GM18511 (cell line): Measurements from ENCODE around the gene RNASE2.
"Not testable (repeated sequence)": the region's sequence is repeated elsewhere in the genome, so short reads cannot be mapped to it uniquely, and the experiment has no call there.

ENCODE experiments used
- ATAC-seq: cut with Tn5 transposase; IDR thresholded peaks from one replicate; pipeline ENCODE4 v1.9.1; 2021; ENCODE audit warnings: mild to moderate bottlenecking, moderate library complexity; ENCODE audit not compliant: unreplicated experiment

RNASE2 gene

DNA sequence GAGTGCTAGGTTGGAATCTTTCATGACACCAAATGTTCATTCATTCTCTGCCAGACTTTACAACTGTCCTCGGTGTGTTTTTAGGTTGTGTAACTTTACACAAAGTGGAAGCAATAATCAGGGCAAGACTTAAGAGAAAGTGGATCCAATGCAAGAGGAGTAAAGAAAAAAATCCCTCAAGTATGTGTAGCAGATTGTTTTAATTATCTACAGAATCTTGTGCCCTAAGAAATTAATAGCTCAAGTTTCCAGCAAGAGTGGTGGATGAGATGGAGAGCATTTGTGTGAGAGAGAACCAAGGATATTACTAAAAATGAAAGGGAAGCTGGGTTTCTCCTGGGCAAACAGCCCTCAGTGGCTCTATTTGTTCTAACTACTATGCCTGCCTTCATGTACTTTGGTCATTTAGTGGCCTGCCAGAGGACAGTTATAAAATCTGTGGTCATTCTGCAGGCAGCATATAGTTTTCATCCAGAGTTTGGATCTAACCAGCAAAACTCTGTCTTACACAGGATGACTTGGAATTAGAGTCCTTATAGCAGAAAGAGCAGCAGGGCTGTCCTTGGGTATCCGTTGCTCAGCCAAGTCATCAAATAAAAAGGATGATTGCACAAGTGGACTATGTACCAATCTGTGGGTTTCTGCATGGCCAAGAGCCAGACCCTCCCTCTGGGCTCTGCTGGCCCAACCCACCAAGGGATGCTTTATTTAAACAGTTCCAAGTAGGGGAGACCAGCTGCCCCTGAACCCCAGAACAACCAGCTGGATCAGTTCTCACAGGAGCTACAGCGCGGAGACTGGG, at the start of gene RNASE2:
RNASE2 (plus strand) TSS at position 752 of the 802 bp plus-strand sequence. CDS start 285 bp downstream, outside the sequence.
- not testable (repeated sequence) for ATAC-seq

DNA sequence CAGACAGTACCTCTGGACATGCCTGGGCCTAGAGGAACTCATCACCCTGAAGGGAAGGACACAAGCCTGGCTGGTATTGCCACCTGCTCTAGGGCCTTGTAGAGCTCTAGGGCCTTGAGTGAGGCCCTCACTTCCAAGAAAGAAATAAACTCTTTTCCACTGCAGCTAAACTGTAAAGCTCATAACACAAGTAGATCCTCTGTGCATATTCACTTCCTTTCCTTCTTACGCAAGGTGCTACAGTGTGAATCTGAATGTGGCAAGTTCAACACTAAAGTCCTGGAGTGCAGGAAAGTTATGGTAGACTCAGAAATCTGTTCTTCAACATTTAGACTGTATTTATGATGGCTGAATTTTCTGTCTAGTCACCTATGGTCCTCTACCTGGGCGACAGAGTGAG, 49.6 kb upstream of the RNASE2 start:
- no peak for ATAC-seq

DNA sequence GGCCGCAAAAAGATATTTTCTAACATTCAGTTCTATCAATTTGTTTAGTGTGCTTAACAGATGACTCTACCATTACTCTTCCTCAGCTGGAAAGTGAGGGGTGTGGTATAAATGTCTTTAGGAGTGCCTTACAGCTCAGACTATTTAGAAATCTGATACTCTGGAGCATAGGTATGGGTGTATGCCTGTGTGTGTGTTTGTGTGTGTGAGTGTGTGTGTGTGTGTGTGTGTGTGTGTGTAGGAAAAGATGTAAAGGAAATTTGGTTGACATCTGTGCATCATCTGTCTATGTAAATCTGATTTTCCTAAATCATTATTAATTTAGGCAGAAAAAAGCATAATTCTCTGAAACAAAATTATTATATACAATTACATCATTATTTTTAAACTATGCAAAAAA, 48.1 kb upstream of the RNASE2 start:
- no peak for ATAC-seq

DNA sequence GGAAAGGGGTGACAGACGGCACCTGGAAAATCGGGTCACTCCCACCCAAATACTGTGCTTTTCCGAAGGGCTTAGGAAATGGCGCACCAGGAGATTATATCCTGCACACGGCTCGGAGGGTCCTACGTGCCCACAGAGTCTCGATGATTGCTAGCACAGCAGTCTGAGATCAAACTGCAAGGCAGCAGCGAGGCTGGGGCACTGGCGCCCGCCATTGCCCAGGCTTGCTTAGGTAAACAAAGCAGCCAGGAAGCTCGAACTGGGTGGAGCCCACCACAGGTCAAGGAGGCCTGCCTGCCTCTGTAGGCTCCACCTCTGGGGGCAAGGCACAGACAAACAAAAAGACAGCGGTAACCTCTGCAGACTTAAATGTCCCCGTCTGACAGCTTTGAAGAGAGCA, 44.5 kb upstream of the RNASE2 start:
- not testable (repeated sequence) for ATAC-seq

DNA sequence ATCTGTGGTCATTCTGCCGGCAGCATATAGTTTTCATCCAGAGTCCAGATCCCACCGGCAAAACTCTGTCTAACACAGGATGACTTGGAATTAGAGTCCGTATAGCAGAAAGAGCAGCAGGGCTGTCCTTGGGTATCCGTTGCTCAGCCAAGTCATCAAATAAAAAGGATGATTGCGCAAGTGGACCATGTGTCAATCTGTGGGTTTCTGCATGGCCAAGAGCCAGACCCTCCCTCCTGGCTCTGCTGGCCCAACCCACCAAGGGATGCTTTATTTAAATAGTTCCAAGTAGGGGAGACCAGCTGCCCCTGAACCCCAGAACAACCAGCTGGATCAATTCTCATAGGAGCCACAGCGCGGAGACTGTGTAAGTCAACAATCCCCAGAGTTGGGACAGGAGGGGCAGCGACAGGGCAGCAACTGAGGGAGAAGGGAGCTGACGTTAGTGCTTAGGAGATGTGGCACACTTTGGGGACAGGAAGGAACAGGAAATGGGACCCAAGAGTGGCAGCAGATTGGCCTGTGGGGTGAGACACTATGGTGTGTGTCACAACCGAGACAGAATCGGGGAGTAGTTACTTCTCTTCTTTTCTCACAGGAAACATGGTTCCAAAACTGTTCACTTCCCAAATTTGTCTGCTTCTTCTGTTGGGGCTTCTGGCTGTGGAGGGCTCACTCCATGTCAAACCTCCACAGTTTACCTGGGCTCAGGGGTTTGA, 36.1 kb upstream of the RNASE2 start:
- ATAC-seq, result not testable (repeated sequence)

DNA sequence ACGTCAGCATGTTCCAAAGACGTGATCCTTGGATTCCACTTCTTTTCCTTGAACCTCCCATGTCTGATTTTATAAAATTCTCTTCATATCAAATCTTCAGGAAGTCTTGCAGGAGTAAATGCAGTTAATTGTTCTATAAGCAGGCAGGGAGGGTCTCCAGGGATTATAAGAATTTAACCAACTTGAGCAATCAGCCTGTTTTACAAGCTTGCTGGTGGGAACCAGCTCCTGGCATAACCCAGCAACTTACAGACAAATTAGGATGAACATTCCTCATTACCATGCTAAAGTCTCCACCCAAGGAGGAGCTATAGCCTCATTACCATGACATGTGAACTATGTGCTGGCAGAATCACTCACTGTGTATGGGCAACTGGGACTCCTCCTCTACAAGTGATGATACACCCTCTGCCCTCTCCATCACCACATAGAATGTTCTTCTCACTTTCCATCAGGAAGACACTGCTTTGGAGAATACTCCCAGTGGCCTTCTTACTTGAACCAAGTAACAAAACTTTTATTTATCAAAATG, 31.5 kb upstream of the RNASE2 start:
- not testable (repeated sequence) for ATAC-seq

DNA sequence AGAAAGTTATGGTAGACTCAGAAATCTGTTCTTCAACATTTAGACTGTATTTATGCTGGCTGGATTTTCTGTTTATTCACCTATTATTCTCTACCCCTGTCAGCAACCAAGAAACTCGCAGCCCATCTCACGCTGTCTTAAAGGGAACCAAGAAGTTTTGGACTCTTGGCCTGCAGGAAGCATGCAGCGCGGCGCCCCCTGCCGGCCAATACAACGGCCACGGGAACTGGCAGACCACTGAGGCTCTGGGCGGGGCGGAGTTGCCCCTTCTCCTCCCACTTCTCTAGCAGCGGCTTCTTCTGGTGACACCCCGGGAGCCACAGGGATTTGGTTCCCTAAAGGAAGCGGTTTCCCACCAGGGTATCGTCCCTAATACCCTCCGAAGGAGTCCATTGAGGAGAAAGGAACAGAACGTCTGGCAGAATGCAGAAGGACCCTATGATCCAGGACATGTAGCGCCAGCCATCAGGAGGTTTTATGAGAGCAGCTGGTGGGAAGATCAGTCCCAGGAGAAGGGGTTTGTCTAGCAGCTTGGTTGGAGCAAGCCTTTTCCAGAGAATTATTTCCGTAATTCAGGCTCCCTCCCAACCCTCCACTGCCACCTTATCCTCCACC, 21.0 kb upstream of the RNASE2 start:
- ATAC-seq, result no peak

DNA sequence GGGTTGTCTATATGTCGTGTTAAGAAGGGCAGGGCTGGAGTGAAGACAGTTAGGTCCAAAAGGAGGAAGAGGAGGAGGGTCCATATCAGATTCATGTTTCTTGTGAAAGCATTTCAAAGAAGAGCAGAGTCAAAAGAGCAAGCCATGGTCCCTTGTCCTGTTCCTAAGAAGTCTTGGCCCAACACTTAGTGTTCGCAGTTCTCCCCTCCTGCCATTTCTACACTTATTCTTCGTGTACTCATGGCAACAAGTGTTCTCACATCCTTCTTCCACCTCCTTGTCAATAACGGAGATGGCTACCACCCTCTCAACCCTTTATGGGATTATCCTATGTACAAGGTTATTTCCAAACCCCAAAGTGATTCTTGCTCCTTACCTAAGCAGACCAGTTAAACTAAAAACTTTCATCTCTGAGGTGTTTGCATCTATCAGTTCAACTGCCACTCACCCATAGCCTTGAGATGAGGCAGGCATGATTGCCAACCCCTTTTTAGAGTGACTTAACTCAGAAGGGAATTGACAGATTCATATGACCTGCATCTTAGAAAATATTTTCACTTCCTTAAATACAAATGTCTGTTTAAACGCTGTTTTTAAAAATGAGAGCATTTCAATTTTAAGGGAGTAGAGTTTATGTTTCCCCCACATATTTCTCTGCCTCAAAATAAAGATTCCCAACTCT, 19.8 kb upstream of the RNASE2 start:
- no peak for ATAC-seq

DNA sequence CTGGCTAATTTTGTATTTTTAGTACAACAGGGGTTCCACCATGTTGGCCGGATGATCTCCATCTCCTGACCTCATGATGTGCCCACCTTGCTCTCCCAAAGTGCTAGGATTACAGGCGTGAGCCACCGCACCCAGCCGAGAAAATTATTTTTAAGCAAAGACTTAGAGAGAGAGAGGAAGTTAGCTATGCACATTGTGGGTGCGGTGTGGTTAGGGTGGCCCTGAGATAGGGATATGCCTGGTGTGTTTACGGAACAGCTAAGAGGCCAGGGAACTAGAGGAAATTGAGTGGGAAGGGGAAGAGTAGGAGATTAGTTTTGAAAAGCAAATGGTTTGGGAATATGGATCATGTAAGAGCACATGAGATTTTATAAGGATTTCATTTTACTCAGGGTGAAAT, 10.1 kb upstream of the RNASE2 start:
- ATAC-seq, result not testable (repeated sequence)

DNA sequence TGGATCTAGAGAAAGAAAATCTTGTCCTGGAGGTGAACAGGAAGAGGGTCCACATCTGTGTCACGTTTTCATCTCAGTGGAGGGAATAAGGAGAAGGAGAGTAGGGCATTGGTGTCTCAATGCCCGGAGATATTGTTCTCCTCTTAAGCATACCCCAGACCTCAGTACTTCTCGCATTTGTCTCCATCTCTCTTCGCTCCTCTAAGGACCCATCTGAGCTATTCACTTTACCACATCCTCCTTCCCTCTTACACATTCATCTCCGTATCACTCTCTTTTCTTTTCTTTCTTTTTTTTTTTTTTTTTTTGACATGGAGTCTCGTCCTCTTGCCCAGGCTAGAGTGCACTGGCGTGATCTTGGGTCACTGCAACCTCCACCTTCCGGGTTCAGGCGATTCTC, 8.6 kb upstream of the RNASE2 start:
- ATAC-seq, result not testable (repeated sequence)

DNA sequence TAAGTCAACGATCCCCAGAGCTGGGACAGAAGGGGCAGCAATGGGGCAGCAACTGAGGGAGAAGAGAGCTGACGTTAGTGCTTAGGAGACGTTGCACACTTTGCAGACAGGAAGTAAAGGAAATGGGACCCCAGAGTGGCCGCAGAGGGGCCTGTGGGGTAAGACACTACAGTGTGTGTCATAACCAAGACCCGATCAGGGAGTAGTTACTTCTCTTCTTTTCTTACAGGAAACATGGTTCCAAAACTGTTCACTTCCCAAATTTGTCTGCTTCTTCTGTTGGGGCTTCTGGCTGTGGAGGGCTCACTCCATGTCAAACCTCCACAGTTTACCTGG, 219 bp downstream of the RNASE2 start:
- not testable (repeated sequence) for ATAC-seq

DNA sequence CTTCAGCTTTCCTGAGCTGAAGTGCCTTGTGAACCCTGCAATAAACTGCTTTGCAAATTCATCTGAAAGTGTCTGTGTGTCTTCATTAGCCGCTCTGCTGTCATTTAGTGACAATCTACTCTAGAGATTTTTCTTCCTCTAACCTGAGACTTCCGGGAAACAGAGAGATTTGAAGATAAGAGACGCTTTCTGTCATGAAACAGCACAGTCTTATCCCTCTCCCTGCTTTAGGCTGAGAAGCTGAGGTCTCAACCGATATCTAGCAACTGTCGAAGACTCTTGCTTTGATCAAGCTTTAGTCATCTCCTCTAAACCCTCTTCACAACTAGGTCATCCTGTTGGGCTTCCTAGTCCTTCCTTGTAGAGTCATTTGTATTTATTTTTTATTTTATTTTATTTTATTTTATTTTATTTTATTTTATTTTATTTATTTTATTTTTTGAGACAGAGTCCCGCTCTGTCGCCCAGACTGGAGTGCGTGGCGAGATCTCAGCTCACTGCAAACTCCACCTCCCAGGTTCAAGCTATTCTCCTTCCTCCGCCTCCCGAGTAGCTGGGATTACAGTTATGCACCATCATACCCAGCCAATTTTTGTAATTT, 1.2 kb downstream of the RNASE2 start:
- no peak for ATAC-seq

DNA sequence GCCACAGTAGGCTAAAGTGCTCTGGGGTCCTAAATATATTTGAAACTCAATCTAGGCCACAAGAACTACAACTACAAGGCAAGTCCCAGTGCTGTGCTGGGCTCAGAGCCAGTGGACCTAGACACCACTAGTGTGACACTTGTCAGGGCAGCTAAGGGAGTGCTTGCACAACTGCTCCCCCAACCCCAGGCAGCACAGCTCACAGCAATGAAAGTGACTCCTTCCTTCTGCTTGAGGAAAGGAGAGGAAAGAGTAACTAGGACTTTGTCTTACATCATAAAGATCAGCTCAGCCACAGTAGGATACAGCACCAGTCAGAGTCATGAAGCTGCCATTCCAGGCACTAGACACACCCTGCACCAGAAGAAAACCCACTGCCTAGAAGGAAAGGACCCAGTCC, 3.7 kb downstream of the RNASE2 start:
- not testable (repeated sequence) for ATAC-seq

DNA sequence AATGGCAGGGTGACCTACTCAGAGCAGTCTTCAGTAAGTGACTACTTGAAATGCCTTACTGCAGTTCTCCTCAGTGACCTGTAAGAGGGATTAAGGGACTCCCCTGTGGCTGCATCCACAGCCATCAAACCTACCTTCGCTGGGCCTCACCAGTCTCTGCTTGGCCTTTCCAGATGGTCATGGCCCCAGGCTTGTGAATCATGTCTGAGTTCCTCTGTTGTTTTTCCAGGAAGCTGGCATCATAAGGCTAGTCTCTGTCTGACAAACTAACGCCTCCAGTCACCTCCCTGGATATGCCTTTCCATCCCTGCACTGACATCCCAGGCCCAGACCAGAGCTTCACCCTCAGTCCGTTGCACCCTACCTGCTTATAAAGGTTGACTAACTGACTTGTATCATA, 14.0 kb downstream of the RNASE2 start:
- ATAC-seq, result no peak

DNA sequence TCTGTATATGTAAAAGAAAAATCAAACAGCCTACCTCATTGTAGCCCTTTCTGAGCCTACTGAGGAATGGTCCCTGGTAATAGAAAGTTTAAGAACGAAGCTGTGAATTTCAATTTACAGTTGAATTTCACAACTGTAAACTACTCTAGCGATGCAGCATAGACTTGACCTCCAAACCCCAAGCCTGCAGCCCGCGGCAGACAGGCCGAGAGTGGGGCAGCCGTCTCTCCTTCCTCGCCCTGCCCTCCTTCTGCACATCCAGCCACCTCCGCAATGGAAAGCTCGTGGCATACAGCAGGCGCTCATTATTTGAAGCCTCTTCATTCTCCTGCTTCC, 15.3 kb downstream of the RNASE2 start:
- ATAC-seq, result peak; percentile 4

DNA sequence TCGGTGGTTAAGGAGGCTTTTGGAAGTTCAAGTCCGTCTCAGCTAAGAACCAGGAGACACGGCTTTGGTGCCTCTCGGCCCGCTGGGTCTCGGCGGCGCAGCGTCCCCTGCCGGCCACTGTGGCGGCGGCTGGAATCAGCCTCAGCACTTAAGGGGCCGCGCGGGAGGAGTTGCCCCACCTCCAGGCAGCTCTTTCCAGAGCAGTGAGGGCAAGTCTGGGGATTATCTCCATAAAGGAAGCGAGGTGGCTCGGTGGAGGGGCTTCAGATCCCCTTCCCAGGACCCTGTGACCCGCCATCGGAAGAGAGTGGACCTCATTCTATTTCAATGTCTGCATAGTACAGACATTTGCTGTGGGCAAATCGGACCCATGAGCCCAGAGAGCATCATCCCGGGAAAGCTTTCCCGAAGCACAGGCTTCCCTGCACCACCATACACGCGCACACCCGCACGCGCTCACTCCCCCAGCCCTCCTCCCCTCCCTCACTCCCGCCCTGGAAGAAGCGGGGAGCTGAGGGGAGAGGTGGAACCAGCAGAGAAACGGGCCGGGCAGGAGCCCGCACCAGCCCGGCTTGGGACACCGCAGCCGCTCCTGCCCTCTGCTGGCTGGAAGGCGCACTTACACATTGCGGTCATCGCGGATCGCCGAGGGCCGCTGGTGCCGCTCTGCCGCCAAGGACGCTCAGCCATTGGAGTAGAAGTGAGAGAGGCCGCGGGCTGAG, 15.9 kb downstream of the RNASE2 start:
- ATAC-seq, result peak; percentile 96

DNA sequence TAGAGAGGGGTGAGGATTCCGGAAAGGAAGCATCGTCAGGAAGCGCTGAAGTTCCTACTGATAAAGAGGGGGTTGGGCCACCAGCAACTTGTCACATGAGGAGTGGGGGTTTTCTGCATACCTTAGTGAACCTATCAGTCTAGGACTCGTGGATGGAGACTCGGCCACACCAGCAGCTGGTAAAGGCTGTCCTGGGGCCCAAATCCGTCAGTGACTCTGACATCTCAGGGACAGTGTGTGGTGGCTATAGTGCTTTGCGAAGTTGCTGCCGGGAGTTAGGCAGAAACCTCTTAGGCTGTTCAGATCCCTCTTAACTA, 16.4 kb downstream of the RNASE2 start:
- peak; percentile 47 for ATAC-seq

DNA sequence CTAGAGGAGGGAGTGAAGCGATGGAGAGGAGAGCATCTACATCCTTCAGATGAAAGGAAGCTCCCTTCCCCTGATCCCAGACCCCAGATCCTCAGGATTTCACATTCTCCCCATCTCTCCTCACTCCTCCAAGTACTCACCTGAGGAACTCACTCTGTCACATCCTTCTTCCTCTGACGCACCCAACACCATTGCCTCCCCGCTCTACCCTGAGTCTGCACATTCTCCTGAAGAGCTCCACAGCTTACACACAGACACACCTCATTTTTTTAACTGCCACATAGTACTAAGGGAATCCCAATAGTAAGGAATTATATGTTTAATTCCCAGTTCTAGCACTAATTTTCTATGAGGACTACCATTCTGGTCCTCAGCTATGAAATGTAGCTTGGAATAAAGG, 18.2 kb downstream of the RNASE2 start:
- no peak for ATAC-seq

DNA sequence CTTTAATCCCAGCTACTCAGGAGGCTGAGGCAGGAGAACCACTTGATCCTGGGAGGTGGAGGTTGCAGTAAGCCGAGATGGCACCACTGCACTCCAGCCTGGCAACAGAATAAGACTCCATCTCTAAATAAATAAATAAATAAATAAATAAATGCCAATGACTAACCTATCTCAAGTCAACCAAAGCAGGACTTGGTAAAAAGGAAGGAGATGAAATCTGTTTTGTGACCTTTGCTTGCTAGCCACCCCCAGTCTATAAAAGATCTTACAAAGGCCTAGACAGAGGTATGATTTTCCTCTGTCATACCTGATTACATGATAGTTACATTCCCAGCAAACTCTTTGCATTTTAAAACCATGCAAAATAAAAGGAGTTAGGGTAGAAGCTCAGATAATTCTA, 21.0 kb downstream of the RNASE2 start:
- ATAC-seq, result no peak

DNA sequence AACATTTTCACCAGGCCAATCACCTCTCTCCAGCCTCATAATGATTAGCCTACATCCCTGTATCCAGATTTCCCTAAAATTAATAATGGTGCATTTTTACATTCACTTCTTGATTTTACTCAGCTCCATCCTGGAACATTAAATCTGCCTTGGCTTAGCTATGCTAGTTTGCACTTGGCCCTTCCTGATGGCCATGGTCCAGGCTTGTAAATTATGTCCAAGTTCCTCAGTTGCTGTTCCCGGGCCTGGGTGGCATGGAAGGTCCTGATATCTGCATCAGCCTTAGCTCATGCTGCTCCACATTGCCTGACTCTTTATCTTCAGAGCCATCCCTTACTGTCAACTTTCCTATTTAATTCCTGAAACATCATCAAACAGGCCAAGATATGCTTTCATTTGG, 23.4 kb downstream of the RNASE2 start:
- ATAC-seq, result no peak
